ENCODE measurements around the gene GALNTL6.

- TF ChIP-seq CTCF (IDR thresholded peaks at IDR 0.05) (no peak), EP300 (IDR thresholded peaks at IDR 0.05) (no peak), POLR2A (IDR thresholded peaks at IDR 0.05) (no peak), POLR2AphosphoS5 (IDR thresholded peaks at IDR 0.05) (no peak)
Measured at GRCh38 chr4:172726001-172726423, 912.8 kb downstream of the GALNTL6 start.
